Adipocyte (in vitro differentiated cells): ENCODE data around the gene TRPM1.

ENCODE experiments used
- DNase-seq: peaks from one replicate; pipeline ENCODE4 v3.0.0-alpha.2; 2015; ENCODE audit warnings: low read depth
- H3K27me3 ChIP-seq: replicated peaks from 2 replicates; pipeline ENCODE4 v1.7.0; 2013; ENCODE audit warnings: mild to moderate bottlenecking, low read length, moderate library complexity; ENCODE audit not compliant: control insufficient read depth, insufficient read depth
- H3K36me3 ChIP-seq: 2 replicates; pipeline ENCODE4 v1.7.0; 2013; ENCODE audit warnings: low read length, mild to moderate bottlenecking, moderate library complexity; ENCODE audit not compliant: control insufficient read depth, insufficient read depth, severe bottlenecking
- H3K4me1 ChIP-seq: 2 replicates; pipeline ENCODE4 v1.7.0; 2013; ENCODE audit warnings: mild to moderate bottlenecking, low read length, moderate library complexity; ENCODE audit not compliant: control insufficient read depth, insufficient read depth
- H3K4me3 ChIP-seq: 2 replicates; pipeline ENCODE4 v1.7.0; 2013; ENCODE audit warnings: mild to moderate bottlenecking, low read length, moderate library complexity
- H3K9ac ChIP-seq: 2 replicates; pipeline ENCODE4 v1.7.0; 2013; ENCODE audit warnings: mild to moderate bottlenecking, low read length, moderate library complexity
- H3K9me3 ChIP-seq: 2 replicates; pipeline ENCODE4 v1.7.0; 2013; ENCODE audit warnings: mild to moderate bottlenecking, low read length, moderate library complexity; ENCODE audit not compliant: control insufficient read depth

TRPM1 gene

DNA sequence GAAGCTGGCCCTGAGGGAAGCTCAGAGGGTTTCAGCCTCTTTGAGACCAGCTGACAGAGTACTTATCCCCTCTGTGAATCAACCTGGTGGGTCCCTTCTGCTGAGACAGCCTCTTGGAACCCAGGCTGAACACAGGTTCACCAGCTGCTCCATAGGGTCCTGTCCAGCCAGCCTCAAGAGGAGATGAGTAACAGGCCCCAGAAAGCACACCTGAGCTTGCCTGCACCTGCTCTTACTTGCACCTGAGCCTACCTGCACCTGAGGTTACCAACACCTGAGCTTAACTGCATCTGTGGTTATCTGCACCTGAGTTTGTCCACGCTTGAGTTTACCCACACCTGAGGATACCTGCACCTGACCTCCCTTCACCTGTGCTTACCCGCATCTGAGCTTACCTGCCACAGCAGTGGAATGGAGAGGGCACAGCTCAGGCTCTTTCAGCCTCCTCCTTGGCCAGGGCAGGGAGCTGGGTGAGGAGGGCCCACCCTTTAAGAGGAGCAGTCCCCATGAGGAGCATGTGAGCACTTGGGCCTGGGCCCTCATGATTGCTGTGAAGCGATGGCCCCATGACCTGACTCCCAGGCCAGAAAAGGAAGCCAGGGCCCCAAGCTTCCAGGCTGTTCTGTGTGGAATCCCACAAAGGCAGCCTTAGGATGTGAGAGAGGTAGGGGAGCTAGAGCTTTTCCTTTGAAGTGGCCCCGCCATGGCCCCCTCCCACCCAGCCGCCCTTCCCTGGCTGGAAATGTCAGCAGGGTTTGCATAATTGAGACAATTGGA is at the start of gene TRPM1:
Gene TRPM1 (minus strand): TSS at position 464 of the 777 bp plus-strand sequence. CDS start 20,370 bp downstream, outside the sequence.
- no peak for DNase-seq
- no peak within 1 kb of the TSS for H3K4me3 ChIP-seq

DNA sequence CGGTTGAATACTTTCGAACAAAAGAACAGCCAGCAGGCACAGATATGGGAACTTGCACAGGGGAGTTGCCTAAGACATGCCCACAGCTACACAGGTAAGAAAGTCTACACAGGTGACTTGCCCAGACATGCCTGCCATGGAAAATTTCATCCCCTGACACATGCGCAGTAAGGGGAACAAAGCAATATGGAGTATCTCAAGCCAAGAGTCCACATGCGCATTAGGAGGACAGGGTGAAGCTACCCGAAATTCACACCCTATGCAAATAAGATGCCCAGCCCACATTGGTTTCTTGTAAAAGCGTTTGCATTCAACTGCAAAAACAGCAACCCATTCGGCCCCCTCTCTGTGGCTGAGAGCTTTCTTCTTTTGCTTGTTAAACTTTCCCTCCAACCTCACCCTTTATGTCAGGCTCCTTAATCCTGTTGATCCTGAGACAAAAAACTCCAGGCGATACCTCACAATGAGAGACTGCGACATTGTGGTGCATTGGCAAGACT is 49.3 kb upstream of the TRPM1 start:
- Histone ChIP-seq H3K9me3 (no peaks in the 10 kb centered on the region), H3K4me1 (no peaks in the 10 kb centered on the region), H3K27me3 (peaks cover 40% of the 10 kb centered on the region), H3K36me3 (no peaks in the 10 kb centered on the region), H3K9ac (no peak overlapping the region), H3K4me3 (no peak overlapping the region)
- no peak for DNase-seq

More for the DNA sequence above, at the start of gene TRPM1:
- Histone ChIP-seq H3K27me3 (peaks cover 23% of the 10 kb centered on the region), H3K4me1 (peaks cover 14% of the 10 kb centered on the region), H3K9ac (no peak within 1 kb of the TSS), H3K36me3 (no peaks in the 10 kb centered on the region), H3K9me3 (no peaks in the 10 kb centered on the region)

DNA sequence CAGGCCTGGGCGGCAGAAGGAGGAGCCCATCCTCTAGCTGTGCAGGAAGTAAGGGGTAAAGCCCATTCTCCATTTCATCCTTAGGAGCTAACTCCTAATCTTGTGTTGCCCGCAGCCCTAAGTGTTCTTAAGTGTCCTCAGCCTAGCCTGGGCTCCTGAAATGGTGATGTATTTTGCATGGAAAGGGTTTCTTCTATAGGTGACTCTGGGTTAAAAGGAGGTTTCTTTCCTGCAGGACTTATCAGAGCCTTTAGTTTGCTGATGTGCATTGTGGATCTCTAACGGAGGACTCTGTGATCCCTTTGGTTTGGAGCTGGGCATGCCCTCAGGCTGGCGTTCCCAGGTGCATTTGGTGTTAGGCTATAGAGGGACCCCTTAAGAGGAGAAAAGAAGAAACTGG is 48.5 kb upstream of the TRPM1 start:
- peaks cover 34% of the 10 kb centered on the region for H3K27me3 ChIP-seq
- no peak overlapping the region for H3K9ac ChIP-seq
- no peak overlapping the region for H3K4me3 ChIP-seq
- H3K36me3 ChIP-seq: no peaks in the 10 kb centered on the region
- H3K4me1 ChIP-seq: peaks cover under 1% of the 10 kb centered on the region
- H3K9me3 ChIP-seq: no peaks in the 10 kb centered on the region
- DNase-seq: no peak

DNA sequence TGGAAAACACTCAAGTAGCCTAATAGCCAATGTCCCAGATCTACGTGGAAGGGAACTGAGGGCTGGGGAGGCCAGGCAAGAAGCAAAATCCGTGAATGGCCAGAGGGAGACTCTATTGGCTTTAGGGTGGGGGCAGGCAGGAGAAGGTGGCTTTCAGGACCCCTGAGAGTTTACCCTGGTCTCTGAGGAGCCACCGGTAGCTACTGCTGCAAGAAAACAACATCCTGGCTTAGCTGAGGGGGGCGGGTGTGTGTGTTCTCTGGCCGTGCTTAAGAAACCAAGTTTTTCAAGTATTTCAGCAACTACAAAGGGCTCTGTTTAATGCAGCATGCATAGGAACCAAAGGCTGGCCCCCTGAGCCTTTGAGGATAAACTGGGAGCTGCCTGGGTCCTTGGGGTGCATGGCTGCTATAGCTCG is 47.6 kb upstream of the TRPM1 start:
- no peak for DNase-seq
- no peaks in the 10 kb centered on the region for H3K9me3 ChIP-seq
- H3K27me3 ChIP-seq: peaks cover 30% of the 10 kb centered on the region
- H3K4me3 ChIP-seq: no peak overlapping the region
- no peaks in the 10 kb centered on the region for H3K36me3 ChIP-seq
- peaks cover 2% of the 10 kb centered on the region for H3K4me1 ChIP-seq
- no peak overlapping the region for H3K9ac ChIP-seq

DNA sequence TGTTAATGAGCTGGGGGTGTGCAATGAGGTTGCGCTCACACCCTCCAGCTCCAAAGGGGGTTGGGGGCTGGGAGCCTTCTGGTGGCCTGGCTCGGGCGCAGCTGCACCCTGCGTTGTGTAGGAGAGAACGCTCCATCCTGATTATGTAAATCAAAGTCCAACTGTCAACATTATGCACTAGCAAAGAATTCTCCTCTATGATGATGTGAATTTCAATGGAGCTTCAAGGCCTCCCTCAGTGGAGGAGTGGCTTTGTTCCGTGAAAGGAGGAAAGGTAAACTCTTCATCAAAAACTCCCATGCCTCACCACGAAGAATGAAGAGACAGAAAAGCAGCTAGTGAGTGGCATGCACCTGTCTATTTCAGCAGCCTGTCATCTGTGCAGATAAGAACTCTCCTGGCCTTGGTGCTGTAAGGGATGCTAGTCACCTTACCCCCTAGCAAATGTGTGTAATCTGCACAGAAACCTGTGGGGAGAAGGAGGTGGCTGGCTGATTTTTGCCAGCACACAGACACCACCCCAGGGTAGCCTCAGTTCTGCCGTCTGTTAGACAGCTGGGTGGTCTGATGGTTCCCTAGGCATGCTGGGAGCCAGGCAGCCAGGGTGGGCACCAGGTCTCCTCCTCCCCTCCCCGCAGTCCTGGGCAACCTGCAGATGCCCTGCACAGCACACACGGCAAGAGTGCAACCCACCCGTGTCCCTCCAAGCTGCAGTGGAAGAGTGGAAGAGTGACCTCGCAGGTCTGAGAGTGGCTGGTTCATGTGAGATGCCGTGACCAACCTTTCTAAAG is 47.0 kb upstream of the TRPM1 start:
- no peak for DNase-seq
- Histone ChIP-seq H3K9ac (no peak overlapping the region), H3K36me3 (no peaks in the 10 kb centered on the region), H3K27me3 (peaks cover 25% of the 10 kb centered on the region), H3K9me3 (no peaks in the 10 kb centered on the region), H3K4me3 (no peak overlapping the region), H3K4me1 (peaks cover 2% of the 10 kb centered on the region)

DNA sequence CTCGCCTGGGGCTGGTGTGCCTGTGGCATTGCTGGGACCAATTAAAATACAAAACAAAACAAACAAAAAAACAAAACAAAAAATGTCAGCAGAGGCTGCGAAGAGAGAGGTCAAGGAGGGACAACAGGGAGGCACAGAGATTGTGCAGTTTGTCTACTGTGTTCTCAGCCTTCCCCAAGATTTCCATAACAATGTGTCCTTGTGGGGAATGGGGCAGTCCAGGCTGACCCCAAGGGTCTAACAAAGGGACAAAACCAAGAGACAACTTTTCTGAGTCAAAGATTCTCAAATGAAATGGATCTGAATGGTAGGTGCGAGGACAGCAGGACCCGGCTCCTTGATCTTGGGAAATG is 46.4 kb upstream of the TRPM1 start:
- Histone ChIP-seq H3K36me3 (no peaks in the 10 kb centered on the region), H3K9me3 (no peaks in the 10 kb centered on the region), H3K27me3 (peaks cover 23% of the 10 kb centered on the region), H3K4me3 (no peak overlapping the region), H3K9ac (no peak overlapping the region), H3K4me1 (peaks cover 2% of the 10 kb centered on the region)
- DNase-seq: no peak

DNA sequence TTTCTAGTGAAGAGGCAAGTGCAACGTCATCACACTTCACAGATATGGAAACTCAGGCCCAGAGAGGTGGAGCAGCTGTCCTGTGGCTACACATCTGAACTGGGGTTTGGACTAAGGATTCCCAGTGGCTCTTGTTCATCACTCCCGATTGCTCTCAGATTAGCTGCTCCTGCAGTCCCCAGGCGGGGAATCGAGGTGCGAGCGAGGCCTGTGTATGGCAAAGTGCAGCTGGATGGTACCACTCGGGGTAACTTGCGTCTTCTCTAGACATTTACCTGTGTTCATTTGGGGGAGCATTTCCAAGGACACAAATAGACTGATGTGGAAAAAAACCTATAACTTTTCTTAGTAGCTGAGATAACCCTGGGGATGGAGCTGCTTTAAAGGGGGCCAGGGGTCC is 45.9 kb upstream of the TRPM1 start:
- no peak overlapping the region for H3K4me3 ChIP-seq
- peaks cover 23% of the 10 kb centered on the region for H3K27me3 ChIP-seq
- no peak for DNase-seq
- H3K36me3 ChIP-seq: no peaks in the 10 kb centered on the region
- no peak overlapping the region for H3K9ac ChIP-seq
- peaks cover 2% of the 10 kb centered on the region for H3K4me1 ChIP-seq
- no peaks in the 10 kb centered on the region for H3K9me3 ChIP-seq

DNA sequence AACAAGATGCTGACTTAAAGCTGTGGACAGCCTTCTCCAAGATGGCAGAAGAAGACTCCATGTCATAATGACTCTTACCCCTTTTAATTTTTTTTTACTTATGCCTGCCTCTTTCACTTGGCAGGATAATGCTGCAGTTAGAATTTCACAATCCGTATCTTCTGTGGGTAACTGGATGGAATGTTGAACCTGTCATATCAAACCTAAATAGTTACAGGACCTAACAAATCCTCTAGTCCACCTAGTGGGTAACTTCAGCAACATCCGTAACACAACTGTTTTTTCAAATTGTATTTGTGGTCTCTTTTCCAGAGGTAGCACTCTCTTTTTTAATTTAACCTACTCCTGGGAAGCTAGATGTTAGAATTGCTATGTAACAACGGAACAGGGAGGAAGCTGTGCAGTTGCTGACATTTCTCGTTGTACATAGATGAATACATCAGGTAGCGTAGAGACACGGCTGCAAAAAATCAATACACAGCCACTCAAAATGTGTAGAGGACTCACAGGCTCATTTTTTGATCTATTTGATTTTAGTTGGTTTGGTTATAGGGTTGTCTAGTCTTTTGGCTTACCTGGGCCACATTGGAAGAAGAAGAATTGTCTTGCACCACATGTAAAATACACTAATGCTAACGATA is 43.9 kb upstream of the TRPM1 start:
- no peaks in the 10 kb centered on the region for H3K36me3 ChIP-seq
- H3K4me3 ChIP-seq: no peak overlapping the region
- H3K9me3 ChIP-seq: no peaks in the 10 kb centered on the region
- peaks cover 2% of the 10 kb centered on the region for H3K4me1 ChIP-seq
- peaks cover 20% of the 10 kb centered on the region for H3K27me3 ChIP-seq
- DNase-seq: no peak
- no peak overlapping the region for H3K9ac ChIP-seq

DNA sequence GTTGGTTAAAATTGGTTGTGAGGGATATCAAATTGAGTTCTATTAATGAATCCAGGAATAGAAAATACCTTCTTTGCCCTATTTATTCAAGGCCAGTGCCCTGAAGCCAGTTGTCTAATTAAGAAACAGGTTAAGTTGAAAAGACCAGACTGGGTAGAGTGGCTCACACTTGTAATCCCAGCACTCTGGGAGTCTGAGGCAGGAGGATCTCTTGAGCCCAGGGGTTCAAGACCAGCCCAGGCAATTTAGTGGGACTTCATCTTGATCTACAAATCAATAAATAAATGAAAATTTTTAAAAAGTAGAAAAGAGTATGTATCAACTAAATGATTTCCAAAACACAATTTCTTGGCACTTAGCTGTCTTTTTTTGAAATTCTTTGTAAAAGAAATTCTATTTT is 40.3 kb upstream of the TRPM1 start:
- H3K4me3 ChIP-seq: no peak overlapping the region
- H3K36me3 ChIP-seq: no peaks in the 10 kb centered on the region
- no peak for DNase-seq
- no peak overlapping the region for H3K9ac ChIP-seq
- peaks cover 2% of the 10 kb centered on the region for H3K4me1 ChIP-seq
- no peaks in the 10 kb centered on the region for H3K27me3 ChIP-seq
- no peaks in the 10 kb centered on the region for H3K9me3 ChIP-seq

DNA sequence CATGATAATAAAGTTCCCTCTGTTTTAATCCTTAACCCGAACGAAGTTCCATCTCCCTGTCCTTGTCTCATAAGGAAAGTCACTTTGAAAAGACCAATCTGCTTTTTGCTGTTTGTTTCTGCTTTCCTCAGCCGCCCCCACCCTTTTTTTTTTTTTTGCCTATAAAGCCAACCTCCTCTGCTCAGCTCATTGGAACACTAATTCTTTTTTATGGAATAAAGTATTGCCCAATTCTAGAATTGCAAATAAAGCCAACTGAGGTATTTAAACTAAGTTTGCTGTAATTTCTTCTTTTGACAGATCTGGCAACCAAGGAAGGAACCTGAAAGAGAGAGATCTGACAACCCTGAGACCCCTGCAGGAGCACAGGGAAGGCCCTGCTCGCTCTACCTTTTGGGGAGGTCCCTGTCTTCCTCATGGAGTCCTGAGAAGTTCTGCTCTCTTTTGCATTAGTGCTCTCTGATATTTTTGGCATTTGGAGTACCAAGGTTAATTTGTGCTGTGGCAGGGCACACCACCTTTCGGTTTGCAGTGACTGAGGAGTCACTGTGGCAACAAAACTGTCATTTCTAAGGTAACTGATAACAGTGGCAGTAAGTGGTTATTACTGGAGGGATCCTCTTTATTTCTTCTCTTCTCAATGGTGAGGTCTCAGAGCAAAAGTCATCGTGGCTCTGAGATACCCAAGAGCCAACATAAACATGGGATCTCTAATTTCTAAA is 35.2 kb upstream of the TRPM1 start:
- H3K9ac ChIP-seq: no peak overlapping the region
- H3K4me3 ChIP-seq: no peak overlapping the region
- H3K36me3 ChIP-seq: no peaks in the 10 kb centered on the region
- peaks cover 3% of the 10 kb centered on the region for H3K9me3 ChIP-seq
- peaks cover 6% of the 10 kb centered on the region for H3K4me1 ChIP-seq
- peaks cover 15% of the 10 kb centered on the region for H3K27me3 ChIP-seq
- DNase-seq: no peak

DNA sequence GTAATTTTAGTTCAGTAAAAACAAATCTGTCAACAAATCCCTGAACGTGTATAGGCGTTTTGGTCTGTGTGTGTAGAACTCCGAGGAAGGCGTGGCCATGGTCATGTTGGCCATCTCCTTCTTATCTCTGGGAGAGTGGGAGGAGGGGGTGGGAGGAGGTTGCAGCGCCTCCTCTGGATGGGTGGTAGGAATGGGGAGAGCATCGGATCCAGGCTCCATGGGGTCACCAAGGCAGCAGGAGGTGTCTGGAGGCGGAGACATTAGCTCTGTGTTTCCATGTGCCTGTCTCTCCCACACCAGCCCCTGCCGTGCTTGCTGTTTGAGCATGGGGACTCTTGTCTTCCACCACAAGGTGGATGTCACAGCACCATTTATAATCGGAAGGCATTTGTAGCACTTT is 34.5 kb upstream of the TRPM1 start:
- H3K4me1 ChIP-seq: peaks cover 10% of the 10 kb centered on the region
- peaks cover 15% of the 10 kb centered on the region for H3K27me3 ChIP-seq
- DNase-seq: no peak
- no peak overlapping the region for H3K4me3 ChIP-seq
- H3K9me3 ChIP-seq: peaks cover 3% of the 10 kb centered on the region
- H3K36me3 ChIP-seq: no peaks in the 10 kb centered on the region
- no peak overlapping the region for H3K9ac ChIP-seq
